Measurements from ENCODE around the gene TCERG1L.
A peak's percentile ranks its signal among the peaks of the same experiment; 100 is the strongest.

The TCERG1L gene

DNA sequence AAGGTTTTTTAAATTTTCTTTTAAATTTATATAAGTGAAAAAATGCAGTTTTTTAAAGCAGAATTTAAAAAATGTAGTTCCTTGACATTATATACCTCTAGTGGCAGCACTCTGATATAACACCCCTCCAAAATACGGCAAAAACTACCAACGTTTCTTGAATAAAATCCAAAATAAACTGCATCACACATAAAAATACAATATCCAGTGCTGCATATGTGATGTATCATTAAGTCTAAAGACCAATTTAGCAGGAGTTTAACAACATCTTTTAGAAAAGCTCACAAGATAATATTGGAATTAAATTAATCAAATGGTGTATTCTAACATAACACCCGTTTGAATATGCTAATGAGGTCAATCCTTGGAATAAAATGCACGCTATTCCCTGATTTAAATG is 1.4 kb downstream of the TCERG1L start:
- Histone ChIP-seq H3K36me3 (no peaks in the 10 kb centered on the region), H3K27me3 (ENCODE audit: insufficient read depth, low read depth, severe bottlenecking) (peaks cover 7% of the 10 kb centered on the region), H3K27ac (no peak overlapping the region), H3K9me3 (ENCODE audit: severe bottlenecking) (no peaks in the 10 kb centered on the region), H3K4me3 (ENCODE audit: low read depth, low read length) (peak overlapping the region; percentile 42)
- DNase-seq = no peak
- TF ChIP-seq, protein P1, sequence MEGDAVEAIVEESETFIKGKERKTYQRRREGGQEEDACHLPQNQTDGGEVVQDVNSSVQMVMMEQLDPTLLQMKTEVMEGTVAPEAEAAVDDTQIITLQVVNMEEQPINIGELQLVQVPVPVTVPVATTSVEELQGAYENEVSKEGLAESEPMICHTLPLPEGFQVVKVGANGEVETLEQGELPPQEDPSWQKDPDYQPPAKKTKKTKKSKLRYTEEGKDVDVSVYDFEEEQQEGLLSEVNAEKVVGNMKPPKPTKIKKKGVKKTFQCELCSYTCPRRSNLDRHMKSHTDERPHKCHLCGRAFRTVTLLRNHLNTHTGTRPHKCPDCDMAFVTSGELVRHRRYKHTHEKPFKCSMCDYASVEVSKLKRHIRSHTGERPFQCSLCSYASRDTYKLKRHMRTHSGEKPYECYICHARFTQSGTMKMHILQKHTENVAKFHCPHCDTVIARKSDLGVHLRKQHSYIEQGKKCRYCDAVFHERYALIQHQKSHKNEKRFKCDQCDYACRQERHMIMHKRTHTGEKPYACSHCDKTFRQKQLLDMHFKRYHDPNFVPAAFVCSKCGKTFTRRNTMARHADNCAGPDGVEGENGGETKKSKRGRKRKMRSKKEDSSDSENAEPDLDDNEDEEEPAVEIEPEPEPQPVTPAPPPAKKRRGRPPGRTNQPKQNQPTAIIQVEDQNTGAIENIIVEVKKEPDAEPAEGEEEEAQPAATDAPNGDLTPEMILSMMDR (IDR thresholded peaks at IDR 0.05; ENCODE audit: low read depth, low read length) = no peak

DNA sequence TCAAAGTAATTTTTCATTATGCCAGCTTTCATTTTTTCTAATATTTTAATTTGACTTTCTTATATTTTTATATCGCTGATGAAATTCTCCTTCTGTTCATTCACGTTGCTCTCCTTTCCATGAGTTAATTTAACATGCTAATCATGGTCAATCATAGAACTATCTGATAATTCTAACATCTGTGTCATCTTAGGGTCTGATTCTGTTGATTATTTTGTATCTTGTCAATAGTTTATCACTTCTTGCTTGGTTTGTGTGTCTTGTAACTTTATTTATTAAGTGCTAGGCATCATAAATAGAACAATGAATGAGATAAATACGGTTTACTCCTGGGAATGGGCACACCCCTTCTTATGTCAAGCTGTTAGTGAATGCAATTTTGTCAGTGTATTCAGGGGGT is 11.0 kb downstream of the TCERG1L start:
- Histone ChIP-seq H3K36me3 (no peaks in the 10 kb centered on the region), H3K27me3 (ENCODE audit: insufficient read depth, low read depth, severe bottlenecking) (no peaks in the 10 kb centered on the region), H3K27ac (no peak overlapping the region), H3K4me3 (ENCODE audit: low read depth, low read length) (no peak overlapping the region), H3K9me3 (ENCODE audit: severe bottlenecking) (peaks cover 5% of the 10 kb centered on the region)
- TF ChIP-seq, protein P1 (IDR thresholded peaks at IDR 0.05; ENCODE audit: low read depth, low read length) = no peak
- no peak for DNase-seq

DNA sequence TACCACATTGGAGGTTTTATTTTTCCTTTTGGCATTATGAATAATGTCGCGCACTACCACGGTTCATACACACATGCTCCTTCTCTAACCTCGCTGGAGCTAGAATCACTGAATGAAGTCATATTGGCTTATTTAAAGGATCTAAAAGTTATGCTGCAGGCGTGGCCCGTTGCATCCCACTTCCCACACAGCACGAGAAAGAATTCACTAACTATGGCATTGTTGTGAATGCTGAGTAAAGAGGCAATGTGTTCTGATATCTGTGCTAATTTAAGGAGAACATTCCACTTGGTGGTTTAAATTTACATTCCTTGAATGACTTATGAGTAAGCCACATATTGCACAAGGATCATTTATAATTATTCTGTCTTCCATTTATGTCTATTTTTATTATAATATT is 20.7 kb downstream of the TCERG1L start:
- TF ChIP-seq, protein P1 (IDR thresholded peaks at IDR 0.05; ENCODE audit: low read depth, low read length) = no peak
- no peak for DNase-seq
- H3K4me3 ChIP-seq (ENCODE audit: low read depth, low read length) = no peak overlapping the region
- H3K27me3 ChIP-seq (ENCODE audit: insufficient read depth, low read depth, severe bottlenecking) = no peaks in the 10 kb centered on the region
- H3K36me3 ChIP-seq = no peaks in the 10 kb centered on the region
- no peaks in the 10 kb centered on the region for H3K9me3 ChIP-seq (ENCODE audit: severe bottlenecking)
- H3K27ac ChIP-seq = no peak overlapping the region

DNA sequence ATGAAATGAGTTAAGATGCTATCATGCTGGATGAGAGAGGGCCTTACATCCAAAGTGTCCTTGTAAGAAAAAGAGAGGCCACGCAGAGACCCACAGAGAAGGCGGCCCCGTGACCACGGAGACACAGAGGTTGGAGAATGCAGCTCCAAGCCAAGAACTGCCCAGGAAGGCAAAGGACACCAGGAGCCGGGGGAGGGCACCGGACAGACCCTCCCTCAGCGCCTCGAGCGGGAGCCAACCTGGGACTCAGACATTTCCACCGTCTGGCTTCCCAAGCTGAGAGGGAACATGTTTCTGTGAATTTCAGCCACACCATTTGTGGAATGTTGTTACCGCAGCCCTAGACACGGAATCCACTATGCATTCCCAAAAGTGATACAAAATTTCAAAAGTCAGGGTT is 22.9 kb downstream of the TCERG1L start:
- TF ChIP-seq, protein P1 (IDR thresholded peaks at IDR 0.05; ENCODE audit: low read depth, low read length) = no peak
- Histone ChIP-seq H3K27ac (no peak overlapping the region), H3K27me3 (ENCODE audit: insufficient read depth, low read depth, severe bottlenecking) (no peaks in the 10 kb centered on the region), H3K9me3 (ENCODE audit: severe bottlenecking) (no peaks in the 10 kb centered on the region), H3K36me3 (no peaks in the 10 kb centered on the region), H3K4me3 (ENCODE audit: low read depth, low read length) (no peak overlapping the region)
- DNase-seq = no peak

DNA sequence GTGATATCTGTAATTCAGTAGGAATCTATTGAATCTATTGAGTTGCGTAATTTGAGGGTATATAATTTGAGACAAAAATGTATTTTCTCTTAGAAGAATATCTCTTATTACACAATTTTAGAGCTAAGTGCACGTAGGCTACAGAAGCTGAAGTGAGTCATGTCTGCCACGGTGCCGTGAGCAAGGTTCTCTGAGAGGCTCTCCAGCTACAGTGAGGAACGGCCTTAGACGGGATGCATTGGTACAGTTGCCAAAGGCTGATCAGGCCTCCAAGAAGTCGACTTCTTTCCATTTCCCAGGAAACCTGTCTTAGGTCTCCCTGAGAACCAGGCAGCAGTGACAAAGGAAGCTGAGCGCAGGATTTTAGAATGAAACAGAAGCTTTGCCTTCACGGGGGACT is 28.6 kb downstream of the TCERG1L start:
- H3K36me3 ChIP-seq = no peaks in the 10 kb centered on the region
- DNase-seq = no peak
- H3K4me3 ChIP-seq (ENCODE audit: low read depth, low read length) = no peak overlapping the region
- H3K27ac ChIP-seq = no peak overlapping the region
- no peaks in the 10 kb centered on the region for H3K9me3 ChIP-seq (ENCODE audit: severe bottlenecking)
- no peaks in the 10 kb centered on the region for H3K27me3 ChIP-seq (ENCODE audit: insufficient read depth, low read depth, severe bottlenecking)
- TF ChIP-seq, protein P1 (IDR thresholded peaks at IDR 0.05; ENCODE audit: low read depth, low read length) = no peak

DNA sequence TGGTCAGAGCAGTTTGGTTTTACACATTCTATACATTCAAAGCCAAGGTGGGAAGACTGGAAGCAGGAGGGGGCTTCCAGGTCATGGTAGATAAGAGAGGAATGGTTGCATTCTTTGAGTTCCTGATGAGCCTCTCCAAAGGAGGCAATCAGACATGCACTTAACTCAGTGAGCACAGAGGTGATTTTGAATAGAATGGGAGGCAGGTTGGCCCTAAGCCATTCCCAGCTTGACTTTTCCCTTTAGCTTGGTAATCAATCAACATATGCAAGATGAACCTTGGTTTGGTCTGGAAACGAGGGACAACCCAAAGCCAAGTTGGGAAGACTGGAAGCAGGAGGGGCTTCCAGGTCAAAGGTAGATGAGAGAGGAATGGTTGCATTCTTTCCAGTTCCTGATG is 31.4 kb downstream of the TCERG1L start:
- Histone ChIP-seq H3K27ac (no peak overlapping the region), H3K27me3 (ENCODE audit: insufficient read depth, low read depth, severe bottlenecking) (no peaks in the 10 kb centered on the region), H3K36me3 (no peaks in the 10 kb centered on the region), H3K9me3 (ENCODE audit: severe bottlenecking) (no peaks in the 10 kb centered on the region), H3K4me3 (ENCODE audit: low read depth, low read length) (no peak overlapping the region)
- DNase-seq = no peak
- TF ChIP-seq, protein P1 (IDR thresholded peaks at IDR 0.05; ENCODE audit: low read depth, low read length) = no peak

Data from WERI-Rb-1 (cell line).